GM12878 (cell line): Measurements from ENCODE around the gene DHX57. TPM values are rescaled to one million over a fixed set of nuclear protein-coding genes. Genes with fewer than 3 reads are reported as not detected.

ENCODE experiments used
- ATAC-seq: fragments of 200-7000 bp; cut with Tn5 transposase; 3 replicates; pipeline ENCODE4 v1.9.1; 2020; ENCODE audit warnings: mild to moderate bottlenecking, moderate library complexity
- BruUV-seq: library from RNA; stranded (reverse); fragments of 400-500 nt; replicated peaks from 2 replicates; lab custom pipeline; 2021; lab: Mats Ljungman, UMichigan
- CTCF ChIA-PET: fragments of 300-600 bp; sonication (Branson Sonifier 250); formaldehyde crosslinking; extraction: SDS; loops from one replicate; lab custom pipeline; 2021; ENCODE audit warnings: inconsistent platforms; lab: Yijun Ruan, JAX
- POLR2A ChIA-PET: fragments of 350-600 bp; formaldehyde crosslinking; extraction: SDS; loops from one replicate; lab custom pipeline; 2021; ENCODE audit warnings: inconsistent platforms; lab: Charles Lee
- RAD21 ChIA-PET: fragments of 300-600 bp; sonication (Branson Sonifier 250); formaldehyde crosslinking; loops from one replicate; lab custom pipeline; 2023; ENCODE audit warnings: antibody characterized with exemption; ENCODE audit not compliant: unreplicated experiment; lab: Charles Lee
- SMC1A ChIA-PET: fragments of 300-600 bp; sonication (Branson Sonifier 250); formaldehyde crosslinking; loops from one replicate; lab custom pipeline; 2023; ENCODE audit not compliant: unreplicated experiment, uncharacterized antibody; lab: Charles Lee
- DNase-seq: peaks from one replicate; pipeline ENCODE4 v3.0.0-alpha.2; 2011; ENCODE audit warnings: low read depth, low spot score
- FAIRE-seq: peaks from 3 replicates; lab custom pipeline; 2011; peaks lifted over from hg19 to GRCh38; lab: Jason Lieb, UNC
- H2AFZ ChIP-seq: 2 replicates; pipeline ENCODE4 v1.6.0; 2011; ENCODE audit warnings: low read depth, low read length, control low read depth; ENCODE audit not compliant: control insufficient read depth
- H3K27ac ChIP-seq: 2 replicates; pipeline ENCODE4 v1.5.1; 2011; ENCODE audit warnings: control low read depth; ENCODE audit not compliant: control insufficient read depth, insufficient read depth
- H3K27me3 ChIP-seq, 2 experiments: replicated peaks in 1 of 2; 2 replicates each; pipeline versions ENCODE4 v1.6.0 to v1.6.1; 2011; ENCODE audit warnings: low read length in 1 of 2; ENCODE audit not compliant: control insufficient read depth in 2 of 2, insufficient read depth in 2 of 2
- H3K36me3 ChIP-seq, 2 experiments: 2 replicates each; pipeline ENCODE4 v1.5.1; 2011; ENCODE audit warnings: low read length in 1 of 2; ENCODE audit not compliant: control insufficient read depth in 2 of 2, insufficient read depth in 2 of 2
- H3K4me1 ChIP-seq: 2 replicates; pipeline ENCODE4 v1.6.1; 2011; ENCODE audit warnings: mild to moderate bottlenecking, low read length, moderate library complexity, mixed read lengths; ENCODE audit not compliant: control insufficient read depth, insufficient read depth
- H3K4me2 ChIP-seq: 2 replicates; pipeline ENCODE4 v1.6.0; 2011; ENCODE audit warnings: control low read depth; ENCODE audit not compliant: control insufficient read depth, insufficient read depth
- H3K4me3 ChIP-seq: fragments of 200-600 bp; sonication (generic); 2 replicates; pipeline ENCODE4 v1.5.1; 2016
- H3K79me2 ChIP-seq: 2 replicates; pipeline ENCODE4 v1.6.0; 2011; ENCODE audit warnings: low read length; ENCODE audit not compliant: control insufficient read depth, insufficient read depth
- H3K9ac ChIP-seq: 2 replicates; pipeline ENCODE4 v1.8.0; 2011; ENCODE audit warnings: low read length, control low read depth, mixed read lengths; ENCODE audit not compliant: control insufficient read depth, insufficient read depth
- H3K9me3 ChIP-seq: replicated peaks from 3 replicates; pipeline ENCODE4 v1.5.1; 2011; ENCODE audit warnings: mild to moderate bottlenecking, low read length; ENCODE audit not compliant: control insufficient read depth, insufficient read depth
- H4K20me1 ChIP-seq: 2 replicates; pipeline ENCODE4 v1.6.0; 2011; ENCODE audit not compliant: control insufficient read depth, insufficient read depth
- BCLAF1 ChIP-seq: fragments of 450-650 bp; IDR thresholded peaks from 2 replicates; pipeline ENCODE4 v1.6.1; 2017; ENCODE audit warnings: antibody characterized with exemption, mild to moderate bottlenecking, moderate library complexity
- CHD2 ChIP-seq: IDR thresholded peaks from 2 replicates; pipeline ENCODE4 v1.6.1; 2011; ENCODE audit warnings: low read depth, low read length, improper control_type of control experiment, borderline replicate concordance
- CREM ChIP-seq: IDR thresholded peaks from 2 replicates; pipeline ENCODE4 v1.6.1; 2014; ENCODE audit warnings: antibody characterized with exemption, low read depth
- FOXM1 ChIP-seq: IDR thresholded peaks from 2 replicates; pipeline ENCODE4 v1.6.1; 2012; ENCODE audit warnings: low read depth, mild to moderate bottlenecking, inconsistent platforms, low read length, moderate library complexity
- HDAC2 ChIP-seq: fragments of 200-600 bp; sonication (generic); IDR thresholded peaks from 2 replicates; pipeline ENCODE4 v1.6.1; 2017
- IRF4 ChIP-seq: IDR thresholded peaks from 2 replicates; pipeline ENCODE4 v1.6.1; 2011; ENCODE audit warnings: low read depth, low read length
- KDM1A ChIP-seq: fragments of 200-600 bp; sonication (generic); IDR thresholded peaks from 2 replicates; pipeline ENCODE4 v1.6.1; 2016; ENCODE audit warnings: borderline replicate concordance
- NFYA ChIP-seq: IDR thresholded peaks from 2 replicates; pipeline ENCODE4 v1.6.1; 2011; ENCODE audit warnings: low read depth, mild to moderate bottlenecking, low read length, improper control_type of control experiment, borderline replicate concordance
- PML ChIP-seq: IDR thresholded peaks from 2 replicates; pipeline ENCODE4 v1.6.1; 2012; ENCODE audit warnings: low read length, inconsistent platforms
- POLR2A ChIP-seq: IDR thresholded peaks from 2 replicates; pipeline ENCODE4 v1.6.1; 2011; ENCODE audit warnings: low read depth, mild to moderate bottlenecking, low read length
- SPI1 ChIP-seq: IDR thresholded peaks from 2 replicates; pipeline ENCODE4 v1.6.1; 2011; ENCODE audit warnings: low read depth, mild to moderate bottlenecking, low read length, moderate library complexity, borderline replicate concordance; ENCODE audit not compliant: insufficient read depth
- TAF1 ChIP-seq: IDR thresholded peaks from 2 replicates; pipeline ENCODE4 v1.6.1; 2011; ENCODE audit warnings: mild to moderate bottlenecking, low read depth, low read length, borderline replicate concordance
- YBX1 ChIP-seq: fragments of 450-650 bp; IDR thresholded peaks from 2 replicates; pipeline ENCODE4 v1.6.1; 2016; ENCODE audit warnings: antibody characterized with exemption
- ZNF622 ChIP-seq: fragments of 450-650 bp; IDR thresholded peaks from 2 replicates; pipeline ENCODE4 v1.6.1; 2017; ENCODE audit warnings: mild to moderate bottlenecking, inconsistent platforms
- WGBS: methylation state at CpG from one replicate; pipeline ENCODE4 v1.1.6; 2016; ENCODE audit warnings: low lambda C conversion rate; ENCODE audit not compliant: insufficient replicate concordance, insufficient coverage; ENCODE audit errors: missing lambda C conversion rate; 5-methylcytosine and 5-hydroxymethylcytosine counted together
- in situ Hi-C: fragments of 300-500 bp; cut with MboI; formaldehyde crosslinking; loops from 9 replicates; pipeline ENCODE4 v1.14.3; 2018; ENCODE audit warnings: mixed read lengths
- intact Hi-C: fragments of 100-400 bp; cut with micrococcal nuclease; formaldehyde crosslinking; loops from one replicate; pipeline ENCODE4 v1.14.2; 2022; ENCODE audit not compliant: unreplicated experiment
- polyA plus RNA-seq, 11 experiments: library from polyadenylated mRNA; depleted of rRNA in 4 of 11; unstranded in 6 of 11; stranded (reverse) in 5 of 11; fragments of >200 nt; fragmentation: Nextera tagmentation in 4 of 11; fragmentation: Illumina TruSeq in 1 of 11; extraction: Ambion mirVana in 4 of 11; extraction: Trizol in 1 of 11; gene quantifications; 1 replicate in 1 of 11; 2 replicates in 10 of 11; pipeline versions ENCODE4 v1.2.1 to v1.2.3, GENCODE V29; 2011 to 2016; ENCODE audit warnings: inconsistent platforms in 2 of 11, missing spikeins in 2 of 11, low read depth in 1 of 11
- total RNA-seq, 4 experiments: library from RNA; depleted of rRNA in 3 of 4; stranded (reverse); fragments of >200 nt in 3 of 4; fragmentation: Illumina TruSeq in 1 of 4; extraction: Trizol in 1 of 4; gene quantifications; 2 replicates each; pipeline versions ENCODE4 v1.2.1 to v1.2.3, GENCODE V29; 2013 to 2021
- TF ChIP-seq, protein P1 (sequence below): fragments of 450-650 bp; formaldehyde crosslinking; IDR thresholded peaks from 2 replicates; pipeline ENCODE4 v1.5.0; 2022; ENCODE audit warnings: mild to moderate bottlenecking, missing genetic modification characterization
- TF ChIP-seq, protein P2 (sequence below): IDR thresholded peaks from 2 replicates; pipeline ENCODE4 v1.6.1; 2011; ENCODE audit warnings: low read depth, low read length, improper control_type of control experiment, borderline replicate concordance
- TF ChIP-seq, protein P3 (sequence below): IDR thresholded peaks from 2 replicates; pipeline ENCODE4 v1.6.1; 2012; ENCODE audit warnings: low read depth, low read length, improper control_type of control experiment

The DHX57 gene
- total and polyA plus RNA-seq, 10 of the 15 experiments (the other 5 are each of a cell fraction or from before 2014, with no cell fraction given), result 6.5 to 18.0 (median 15.8) TPM

DNA sequence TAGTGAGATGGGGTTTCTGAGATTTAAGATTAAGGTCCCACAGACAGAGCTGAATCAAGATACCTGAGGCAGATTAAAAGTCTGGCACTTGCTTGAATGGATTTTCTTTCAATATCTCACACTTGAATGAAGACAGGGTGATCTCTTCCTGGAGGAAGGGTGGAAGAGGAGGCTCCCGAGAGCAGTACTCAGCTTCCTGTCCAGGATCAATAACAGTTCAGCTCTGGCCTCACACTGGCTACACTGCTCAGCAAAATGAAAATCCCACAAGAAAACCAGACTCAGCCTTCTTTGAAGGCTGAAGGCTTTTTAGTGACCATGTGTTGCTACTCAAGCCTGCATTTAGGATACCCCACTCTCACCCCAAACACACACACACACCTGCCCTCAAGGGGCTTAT lies 25.0 kb upstream of the DHX57 start:
- ChIA-PET POLR2A (interaction anchor here (0.5 kb wide), 1 partner anchor 264 kb away, joined by 10 read pairs; no protein-coding TSS in a partner anchor), RAD21 (no interaction called here), CTCF (interaction anchor here (0.8 to 1.3 kb wide), 3 partner anchors 21 to 319 kb away, joined by 3 read pairs; no protein-coding TSS in a partner anchor)
- H3K4me3 ChIP-seq, result no peak overlapping the region
- DNase-seq, result no peak
- H4K20me1 ChIP-seq, result no peaks in the 10 kb centered on the region
- H3K27me3 ChIP-seq, result no peaks in the 10 kb centered on the region
- no TSS peak for BruUV-seq
- WGBS, result 19% methylated on average over 1 of the region's 1 CpG
- no peak overlapping the region for H3K9ac ChIP-seq
- H3K79me2 ChIP-seq, result no peaks in the 10 kb centered on the region
- intact Hi-C loops, result no loop called here
- TF ChIP-seq FOXM1 (no peak), CHD2 (no peak), PML (no peak), SPI1 (no peak), IRF4 (no peak), ZNF622 (no peak), HDAC2 (no peak), YBX1 (no peak), CREM (no peak), POLR2A (no peak), KDM1A (no peak), BCLAF1 (no peak), NFYA (no peak), TAF1 (no peak)
- TF ChIP-seq, protein P1, sequence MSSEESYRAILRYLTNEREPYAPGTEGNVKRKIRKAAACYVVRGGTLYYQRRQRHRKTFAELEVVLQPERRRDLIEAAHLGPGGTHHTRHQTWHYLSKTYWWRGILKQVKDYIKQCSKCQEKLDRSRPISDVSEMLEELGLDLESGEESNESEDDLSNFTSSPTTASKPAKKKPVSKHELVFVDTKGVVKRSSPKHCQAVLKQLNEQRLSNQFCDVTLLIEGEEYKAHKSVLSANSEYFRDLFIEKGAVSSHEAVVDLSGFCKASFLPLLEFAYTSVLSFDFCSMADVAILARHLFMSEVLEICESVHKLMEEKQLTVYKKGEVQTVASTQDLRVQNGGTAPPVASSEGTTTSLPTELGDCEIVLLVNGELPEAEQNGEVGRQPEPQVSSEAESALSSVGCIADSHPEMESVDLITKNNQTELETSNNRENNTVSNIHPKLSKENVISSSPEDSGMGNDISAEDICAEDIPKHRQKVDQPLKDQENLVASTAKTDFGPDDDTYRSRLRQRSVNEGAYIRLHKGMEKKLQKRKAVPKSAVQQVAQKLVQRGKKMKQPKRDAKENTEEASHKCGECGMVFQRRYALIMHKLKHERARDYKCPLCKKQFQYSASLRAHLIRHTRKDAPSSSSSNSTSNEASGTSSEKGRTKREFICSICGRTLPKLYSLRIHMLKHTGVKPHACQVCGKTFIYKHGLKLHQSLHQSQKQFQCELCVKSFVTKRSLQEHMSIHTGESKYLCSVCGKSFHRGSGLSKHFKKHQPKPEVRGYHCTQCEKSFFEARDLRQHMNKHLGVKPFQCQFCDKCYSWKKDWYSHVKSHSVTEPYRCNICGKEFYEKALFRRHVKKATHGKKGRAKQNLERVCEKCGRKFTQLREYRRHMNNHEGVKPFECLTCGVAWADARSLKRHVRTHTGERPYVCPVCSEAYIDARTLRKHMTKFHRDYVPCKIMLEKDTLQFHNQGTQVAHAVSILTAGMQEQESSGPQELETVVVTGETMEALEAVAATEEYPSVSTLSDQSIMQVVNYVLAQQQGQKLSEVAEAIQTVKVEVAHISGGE (CRISPR knock-in tag), result no peak
- TF ChIP-seq, protein P2, sequence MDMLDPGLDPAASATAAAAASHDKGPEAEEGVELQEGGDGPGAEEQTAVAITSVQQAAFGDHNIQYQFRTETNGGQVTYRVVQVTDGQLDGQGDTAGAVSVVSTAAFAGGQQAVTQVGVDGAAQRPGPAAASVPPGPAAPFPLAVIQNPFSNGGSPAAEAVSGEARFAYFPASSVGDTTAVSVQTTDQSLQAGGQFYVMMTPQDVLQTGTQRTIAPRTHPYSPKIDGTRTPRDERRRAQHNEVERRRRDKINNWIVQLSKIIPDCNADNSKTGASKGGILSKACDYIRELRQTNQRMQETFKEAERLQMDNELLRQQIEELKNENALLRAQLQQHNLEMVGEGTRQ, result no peak
- TF ChIP-seq, protein P3, sequence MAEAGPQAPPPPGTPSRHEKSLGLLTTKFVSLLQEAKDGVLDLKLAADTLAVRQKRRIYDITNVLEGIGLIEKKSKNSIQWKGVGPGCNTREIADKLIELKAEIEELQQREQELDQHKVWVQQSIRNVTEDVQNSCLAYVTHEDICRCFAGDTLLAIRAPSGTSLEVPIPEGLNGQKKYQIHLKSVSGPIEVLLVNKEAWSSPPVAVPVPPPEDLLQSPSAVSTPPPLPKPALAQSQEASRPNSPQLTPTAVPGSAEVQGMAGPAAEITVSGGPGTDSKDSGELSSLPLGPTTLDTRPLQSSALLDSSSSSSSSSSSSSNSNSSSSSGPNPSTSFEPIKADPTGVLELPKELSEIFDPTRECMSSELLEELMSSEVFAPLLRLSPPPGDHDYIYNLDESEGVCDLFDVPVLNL, result no peak
- TF ChIP-seq, all 136 proteins: peak for 0
- H3K9me3 ChIP-seq, result no peaks in the 10 kb centered on the region
- H3K4me1 ChIP-seq, result peaks cover 6% of the 10 kb centered on the region; the same call in 1 of the 2 replicates
- no peaks in the 10 kb centered on the region for H3K36me3 ChIP-seq
- SMC1A ChIA-PET, result interaction anchor here (1.1 kb wide), 1 partner anchor 25 kb away, joined by 3 read pairs; the partner anchor contains the start of genes DHX57 and MORN2
- no peak for FAIRE-seq
- no peak overlapping the region for H3K4me2 ChIP-seq
- ATAC-seq, result no peak
- H2AFZ ChIP-seq, result no peak overlapping the region
- in situ Hi-C loops, result no loop called here
- H3K27ac ChIP-seq, result no peak overlapping the region
